Right renal pelvis (tissue), 4 donors: ENCODE data around the gene OMP. TPM values are rescaled to one million over a fixed set of nuclear protein-coding genes. Genes with fewer than 3 reads are reported as not detected.

Source experiments
- DNase-seq, 4 donors: peaks; one replicate each; pipeline ENCODE4 v3.0.0-alpha.2; 2013; ENCODE audit warnings: low read depth in 4 of 4, low spot score in 3 of 4, missing footprints in 1 of 4
- polyA plus RNA-seq, 4 donors: library from polyadenylated mRNA; unstranded; fragments of 120-200 nt; gene quantifications; one replicate each; pipeline ENCODE4 v1.2.1, GENCODE V29; 2013; ENCODE audit not compliant: insufficient read length in 4 of 4

The OMP gene
- polyA plus RNA-seq, 4 donors: 0.18 TPM; not detected in 3

GRCh38 chr11:77150836-77151235, 48.2 kb downstream of the OMP start:
- no peak for DNase-seq

- DNase-seq: no peak
These were observed 49.3 kb downstream of the OMP start for GRCh38 chr11:77151804-77152509.

- DNase-seq: no peak
These were observed 50.2 kb downstream of the OMP start for GRCh38 chr11:77152846-77153245.

Other genes starting within 250 kb of the OMP start
- 10 to 100 TPM; 13.4 to 18.0 (median 17.3) TPM for gene ACER3, start 241.9 kb upstream of the OMP start, polyA plus RNA-seq
- under 1 TPM in 1 of 4 donors, not detected in 3; 0.03 TPM for gene B3GNT6, start 68.4 kb upstream of the OMP start, polyA plus RNA-seq
- 10 to 100 TPM; 22.6 to 31.9 (median 27.0) TPM for gene CAPN5, start 35.9 kb upstream of the OMP start, polyA plus RNA-seq
- gene MYO7A, start 25.4 kb downstream of the OMP start, polyA plus RNA-seq: 1 to 10 TPM; 1.9 to 3.3 (median 2.8) TPM
- under 1 TPM in 3 of 4 donors, not detected in 1; 0.08 to 0.49 (median 0.21) TPM for gene GDPD4, start 198.8 kb downstream of the OMP start, polyA plus RNA-seq